DND-41 (cell line): ENCODE measurements around the gene FHAD1.

Experiments
- CTCF ChIP-seq: IDR thresholded peaks from 2 replicates; pipeline ENCODE4 v1.5.1; 2012; ENCODE audit warnings: borderline replicate concordance, low read length, moderate library complexity, mild to moderate bottlenecking; ENCODE audit not compliant: poor library complexity, severe bottlenecking; ENCODE audit errors: extremely low read depth
- EZH2 ChIP-seq: IDR thresholded peaks from 3 replicates; pipeline ENCODE4 v1.6.1; 2012; ENCODE audit warnings: borderline replicate concordance, low read depth, mild to moderate bottlenecking, moderate library complexity, low read length, inconsistent platforms; ENCODE audit not compliant: severe bottlenecking

- no peak for TF ChIP-seq CTCF
- no peak for TF ChIP-seq EZH2
Measured at GRCh38 chr1:15427280-15427666, 180.2 kb downstream of the FHAD1 start.
